CD4-positive, alpha-beta T cell treated with Interleukin-10 for 1 hour (primary cell): ENCODE measurements around the gene CLEC2L.

Experiments used
- DNase-seq: peaks from one replicate; pipeline ENCODE4 v3.0.0-alpha.2; 2020

Gene CLEC2L

GRCh38 chr7:139576179-139576973 is 52.9 kb downstream of the CLEC2L start:
- DNase-seq: no peak

- no peak for DNase-seq
Measured at GRCh38 chr7:139580435-139580834, 57.0 kb downstream of the CLEC2L start.

- DNase-seq: no peak
Measured at GRCh38 chr7:139582130-139582650, 58.7 kb downstream of the CLEC2L start.

GRCh38 chr7:139582671-139583155 is 59.2 kb downstream of the CLEC2L start:
- DNase-seq: no peak

GRCh38 chr7:139583826-139584553 is 60.5 kb downstream of the CLEC2L start:
- no peak for DNase-seq

GRCh38 chr7:139585042-139585441 is 61.6 kb downstream of the CLEC2L start:
- no peak for DNase-seq

- DNase-seq: no peak
Measured at GRCh38 chr7:139586286-139586685, 62.8 kb downstream of the CLEC2L start.

GRCh38 chr7:139587535-139587934 is 64.0 kb downstream of the CLEC2L start:
- DNase-seq: no peak

GRCh38 chr7:139588632-139589031 is 65.1 kb downstream of the CLEC2L start:
- DNase-seq: no peak

- no peak for DNase-seq
Measured at GRCh38 chr7:139589474-139589873, 66.0 kb downstream of the CLEC2L start.

GRCh38 chr7:139591550-139592195 is 68.2 kb downstream of the CLEC2L start:
- DNase-seq: no peak

GRCh38 chr7:139592801-139593461 is 69.4 kb downstream of the CLEC2L start:
- no peak for DNase-seq

GRCh38 chr7:139594090-139594489 is 70.6 kb downstream of the CLEC2L start:
- no peak for DNase-seq
